ENCODE results near the gene ARHGAP45.

Gene ARHGAP45

DNA sequence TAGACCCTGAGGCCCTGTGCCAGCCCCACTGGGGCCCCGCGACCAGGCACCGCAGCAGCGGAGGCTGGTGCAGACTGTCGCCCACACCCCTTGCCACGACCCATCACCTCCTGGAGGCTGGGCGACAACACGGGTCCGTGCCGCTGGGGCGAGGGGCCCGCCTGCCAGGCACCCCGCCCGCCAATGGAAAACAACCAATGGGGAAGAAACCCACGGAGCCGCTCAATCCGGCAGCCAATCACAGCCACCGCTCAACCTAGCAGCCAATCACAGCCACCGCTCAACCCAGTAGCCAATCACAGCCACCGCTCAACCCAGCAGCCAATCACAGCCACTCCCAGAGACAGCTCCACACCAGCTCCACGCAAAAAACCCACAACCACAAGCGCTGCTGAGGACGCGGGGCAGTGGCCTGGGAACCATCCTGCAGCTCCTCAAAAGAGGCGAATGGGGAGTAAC, 66.5 kb downstream of the ARHGAP45 start:
- H3K14ac ChIP-seq (ENCODE audit: low read length in 2 of 2) = peak overlapping the region in 1 of 2 experiments; percentile 79
- peak overlapping the region; percentile 94 for H2BK15ac ChIP-seq (ENCODE audit: low read depth, poor library complexity, severe bottlenecking)
- H3K9me3 ChIP-seq (ENCODE audit: control insufficient read depth, low read length) = no peaks in the 10 kb centered on the region
- H3K18ac ChIP-seq (ENCODE audit: low read depth in 1 of 2, low read length in 2 of 2) = peak overlapping the region; percentile 93 to 97
- peak overlapping the region; percentile 89 for H2AK5ac ChIP-seq (ENCODE audit: low read length, severe bottlenecking)
- 97% methylated on average over 25 of the region's 25 CpGs for WGBS
- no peak overlapping the region for H3K27ac ChIP-seq (ENCODE audit: low read length, poor library complexity, severe bottlenecking)
- peak overlapping the region; percentile 64 for H4K8ac ChIP-seq (ENCODE audit: low read length)
- peak overlapping the region; percentile 69 to 70 for H2BK12ac ChIP-seq (ENCODE audit: low read length in 2 of 2)
- H3K23ac ChIP-seq (ENCODE audit: low read length in 2 of 2) = peak overlapping the region in 1 of 2 experiments; percentile 70
- no peaks in the 10 kb centered on the region for H3K27me3 ChIP-seq (ENCODE audit: control insufficient read depth in 1 of 2, insufficient read depth in 1 of 2, low read length in 2 of 2)
- H3K4me3 ChIP-seq (ENCODE audit: insufficient read depth in 1 of 2, low read depth in 1 of 2, low read length in 2 of 2) = no peak overlapping the region
- no peak overlapping the region for H3K9ac ChIP-seq (ENCODE audit: low read length)
- H3K79me1 ChIP-seq (replicated peaks; ENCODE audit: low read length, poor library complexity, severe bottlenecking) = peaks cover 24% of the 10 kb centered on the region
- peaks cover 54% of the 10 kb centered on the region for H3K4me1 ChIP-seq (ENCODE audit: control insufficient read depth, insufficient read depth, low read depth, low read length)
- peak overlapping the region; percentile 84 to 94 for H3K4ac ChIP-seq (ENCODE audit: low read depth in 1 of 2, low read length in 2 of 2)
- peak overlapping the region; percentile 90 for H2BK120ac ChIP-seq (ENCODE audit: low read depth, low read length)
- peaks cover 36 to 59% of the 10 kb centered on the region in 2 experiments for H3K36me3 ChIP-seq (ENCODE audit: control insufficient read depth in 1 of 2, insufficient read depth in 2 of 2, low read depth in 1 of 2, low read length in 2 of 2)
- H2AFZ ChIP-seq (ENCODE audit: low read depth, low read length) = no peak overlapping the region
- H2BK5ac ChIP-seq (ENCODE audit: low read depth, low read length, poor library complexity, severe bottlenecking) = no peak overlapping the region
- peak overlapping the region; percentile 95 for H4K91ac ChIP-seq (ENCODE audit: low read length)
- DNase-seq = no peak
- no peak overlapping the region for H3K4me2 ChIP-seq (ENCODE audit: low read length, poor library complexity, severe bottlenecking)

DNA sequence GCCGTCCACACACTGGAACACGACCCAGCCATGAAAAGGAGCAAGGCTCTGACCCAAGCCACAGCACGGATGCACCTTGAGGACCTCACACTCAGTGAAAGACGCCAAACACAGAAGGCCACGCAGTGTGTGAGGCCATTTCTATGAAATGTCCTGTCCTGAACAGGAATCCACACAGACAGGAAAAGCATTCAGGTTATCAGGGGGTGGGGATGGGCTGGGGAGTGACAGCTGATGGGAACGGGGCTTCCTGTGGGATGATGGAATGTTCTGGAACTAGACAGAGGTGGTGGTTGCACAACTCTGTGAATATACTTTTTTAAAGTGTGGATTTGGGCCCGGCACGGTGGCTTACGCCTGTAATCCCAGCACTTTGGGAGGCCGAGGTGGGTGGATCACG, 67.5 kb downstream of the ARHGAP45 start:
- 97% methylated on average over 11 of the region's 11 CpGs for WGBS
- Histone ChIP-seq H3K4me1 (ENCODE audit: control insufficient read depth, insufficient read depth, low read depth, low read length) (peaks cover 47% of the 10 kb centered on the region), H3K79me1 (replicated peaks; ENCODE audit: low read length, poor library complexity, severe bottlenecking) (peaks cover 24% of the 10 kb centered on the region), H3K18ac (ENCODE audit: low read depth in 1 of 2, low read length in 2 of 2) (peak overlapping the region in 1 of 2 experiments; percentile 54), H4K91ac (ENCODE audit: low read length) (no peak overlapping the region), H2BK5ac (ENCODE audit: low read depth, low read length, poor library complexity, severe bottlenecking) (no peak overlapping the region), H2BK12ac (ENCODE audit: low read length in 2 of 2) (peak overlapping the region in 1 of 2 experiments; percentile 46), H3K9me3 (ENCODE audit: control insufficient read depth, low read length) (no peaks in the 10 kb centered on the region), H3K4me3 (ENCODE audit: insufficient read depth in 1 of 2, low read depth in 1 of 2, low read length in 2 of 2) (no peak overlapping the region), H3K23ac (ENCODE audit: low read length in 2 of 2) (no peak overlapping the region), H3K9ac (ENCODE audit: low read length) (no peak overlapping the region), H3K4me2 (ENCODE audit: low read length, poor library complexity, severe bottlenecking) (no peak overlapping the region), H3K36me3 (ENCODE audit: control insufficient read depth in 1 of 2, insufficient read depth in 2 of 2, low read depth in 1 of 2, low read length in 2 of 2) (peaks cover 41 to 65% of the 10 kb centered on the region in 2 experiments), H2AFZ (ENCODE audit: low read depth, low read length) (no peak overlapping the region), H2BK15ac (ENCODE audit: low read depth, poor library complexity, severe bottlenecking) (no peak overlapping the region), H4K8ac (ENCODE audit: low read length) (no peak overlapping the region), H2BK120ac (ENCODE audit: low read depth, low read length) (no peak overlapping the region), H2AK5ac (ENCODE audit: low read length, severe bottlenecking) (no peak overlapping the region), H3K27ac (ENCODE audit: low read length, poor library complexity, severe bottlenecking) (no peak overlapping the region), H3K27me3 (ENCODE audit: control insufficient read depth in 1 of 2, insufficient read depth in 1 of 2, low read length in 2 of 2) (no peaks in the 10 kb centered on the region), H3K14ac (ENCODE audit: low read length in 2 of 2) (peak overlapping the region in 1 of 2 experiments; percentile 5), H3K4ac (ENCODE audit: low read depth in 1 of 2, low read length in 2 of 2) (peak overlapping the region in 1 of 2 experiments; percentile 5)
- no peak for DNase-seq

GRCh38 chr19:1135454-1135853, 68.5 kb downstream of the ARHGAP45 start:
- H3K27ac ChIP-seq (ENCODE audit: low read length, poor library complexity, severe bottlenecking) = no peak overlapping the region
- no peak overlapping the region for H2BK15ac ChIP-seq (ENCODE audit: low read depth, poor library complexity, severe bottlenecking)
- no peak overlapping the region for H3K4ac ChIP-seq (ENCODE audit: low read depth in 1 of 2, low read length in 2 of 2)
- 97% methylated on average over 17 of the region's 17 CpGs for WGBS
- no peak overlapping the region for H3K9ac ChIP-seq (ENCODE audit: low read length)
- no peak overlapping the region for H4K8ac ChIP-seq (ENCODE audit: low read length)
- peaks cover 34 to 63% of the 10 kb centered on the region in 2 experiments for H3K36me3 ChIP-seq (ENCODE audit: control insufficient read depth in 1 of 2, insufficient read depth in 2 of 2, low read depth in 1 of 2, low read length in 2 of 2)
- H2BK5ac ChIP-seq (ENCODE audit: low read depth, low read length, poor library complexity, severe bottlenecking) = no peak overlapping the region
- peaks cover 26% of the 10 kb centered on the region for H3K79me1 ChIP-seq (replicated peaks; ENCODE audit: low read length, poor library complexity, severe bottlenecking)
- no peak for DNase-seq
- H3K4me1 ChIP-seq (ENCODE audit: control insufficient read depth, insufficient read depth, low read depth, low read length) = peaks cover 40% of the 10 kb centered on the region
- no peaks in the 10 kb centered on the region for H3K27me3 ChIP-seq (ENCODE audit: control insufficient read depth in 1 of 2, insufficient read depth in 1 of 2, low read length in 2 of 2)
- no peaks in the 10 kb centered on the region for H3K9me3 ChIP-seq (ENCODE audit: control insufficient read depth, low read length)
- peak overlapping the region in 1 of 2 experiments; percentile 29 for H2BK12ac ChIP-seq (ENCODE audit: low read length in 2 of 2)
- H3K18ac ChIP-seq (ENCODE audit: low read depth in 1 of 2, low read length in 2 of 2) = no peak overlapping the region
- H2BK120ac ChIP-seq (ENCODE audit: low read depth, low read length) = no peak overlapping the region
- H2AK5ac ChIP-seq (ENCODE audit: low read length, severe bottlenecking) = no peak overlapping the region
- H3K23ac ChIP-seq (ENCODE audit: low read length in 2 of 2) = no peak overlapping the region
- no peak overlapping the region for H3K14ac ChIP-seq (ENCODE audit: low read length in 2 of 2)
- no peak overlapping the region for H2AFZ ChIP-seq (ENCODE audit: low read depth, low read length)
- no peak overlapping the region for H4K91ac ChIP-seq (ENCODE audit: low read length)
- no peak overlapping the region for H3K4me2 ChIP-seq (ENCODE audit: low read length, poor library complexity, severe bottlenecking)
- no peak overlapping the region for H3K4me3 ChIP-seq (ENCODE audit: insufficient read depth in 1 of 2, low read depth in 1 of 2, low read length in 2 of 2)

- H3K14ac ChIP-seq (ENCODE audit: low read length in 2 of 2) = no peak overlapping the region
- no peak overlapping the region for H4K91ac ChIP-seq (ENCODE audit: low read length)
- no peak overlapping the region for H2AFZ ChIP-seq (ENCODE audit: low read depth, low read length)
- no peak for DNase-seq
- H4K8ac ChIP-seq (ENCODE audit: low read length) = no peak overlapping the region
- H3K4me1 ChIP-seq (ENCODE audit: control insufficient read depth, insufficient read depth, low read depth, low read length) = peaks cover 34% of the 10 kb centered on the region
- no peak overlapping the region for H2BK120ac ChIP-seq (ENCODE audit: low read depth, low read length)
- peaks cover 28% of the 10 kb centered on the region for H3K79me1 ChIP-seq (replicated peaks; ENCODE audit: low read length, poor library complexity, severe bottlenecking)
- no peak overlapping the region for H2AK5ac ChIP-seq (ENCODE audit: low read length, severe bottlenecking)
- no peak overlapping the region for H3K23ac ChIP-seq (ENCODE audit: low read length in 2 of 2)
- no peak overlapping the region for H2BK12ac ChIP-seq (ENCODE audit: low read length in 2 of 2)
- no peak overlapping the region for H3K4ac ChIP-seq (ENCODE audit: low read depth in 1 of 2, low read length in 2 of 2)
- H3K4me2 ChIP-seq (ENCODE audit: low read length, poor library complexity, severe bottlenecking) = no peak overlapping the region
- H3K36me3 ChIP-seq (ENCODE audit: control insufficient read depth in 1 of 2, insufficient read depth in 2 of 2, low read depth in 1 of 2, low read length in 2 of 2) = peaks cover 38 to 67% of the 10 kb centered on the region in 2 experiments
- no peaks in the 10 kb centered on the region for H3K9me3 ChIP-seq (ENCODE audit: control insufficient read depth, low read length)
- WGBS = 93% methylated on average over 12 of the region's 12 CpGs
- no peak overlapping the region for H2BK15ac ChIP-seq (ENCODE audit: low read depth, poor library complexity, severe bottlenecking)
- no peak overlapping the region for H2BK5ac ChIP-seq (ENCODE audit: low read depth, low read length, poor library complexity, severe bottlenecking)
- no peak overlapping the region for H3K18ac ChIP-seq (ENCODE audit: low read depth in 1 of 2, low read length in 2 of 2)
- H3K27me3 ChIP-seq (ENCODE audit: control insufficient read depth in 1 of 2, insufficient read depth in 1 of 2, low read length in 2 of 2) = no peaks in the 10 kb centered on the region
- H3K9ac ChIP-seq (ENCODE audit: low read length) = no peak overlapping the region
- no peak overlapping the region for H3K27ac ChIP-seq (ENCODE audit: low read length, poor library complexity, severe bottlenecking)
- H3K4me3 ChIP-seq (ENCODE audit: insufficient read depth in 1 of 2, low read depth in 1 of 2, low read length in 2 of 2) = no peak overlapping the region
Measured at GRCh38 chr19:1136201-1136600, 69.2 kb downstream of the ARHGAP45 start.

Measured in mesenchymal stem cell (in vitro differentiated cells and primary cell).